T1000 (cell line): ENCODE results near the gene CBX2.

Experiments
- DNase-seq: peaks from one replicate; lab custom pipeline; 2025; ENCODE audit warnings: mixed read lengths; lab: John Stamatoyannopoulos, UW

The CBX2 gene

GRCh38 chr17:79812353-79813258 lies 34.7 kb downstream of the CBX2 start:
- no peak for DNase-seq

- DNase-seq = no peak
These were observed 35.6 kb downstream of the CBX2 start for GRCh38 chr17:79813297-79814126.

- no peak for DNase-seq
These were observed 36.4 kb downstream of the CBX2 start for GRCh38 chr17:79814127-79814973.

- DNase-seq = no peak
These were observed 37.3 kb downstream of the CBX2 start for GRCh38 chr17:79814974-79815835.

GRCh38 chr17:79815836-79816461 lies 38.0 kb downstream of the CBX2 start:
- no peak for DNase-seq

GRCh38 chr17:79818026-79818758 lies 40.2 kb downstream of the CBX2 start:
- no peak for DNase-seq

GRCh38 chr17:79819085-79819484 lies 41.1 kb downstream of the CBX2 start:
- no peak for DNase-seq

GRCh38 chr17:79819534-79820276 lies 41.8 kb downstream of the CBX2 start:
- no peak for DNase-seq

- no peak for DNase-seq
These were observed 43.0 kb downstream of the CBX2 start for GRCh38 chr17:79820959-79821330.

GRCh38 chr17:79821331-79822095 lies 43.6 kb downstream of the CBX2 start:
- DNase-seq = no peak

- DNase-seq = no peak
These were observed 44.7 kb downstream of the CBX2 start for GRCh38 chr17:79822583-79823124.

GRCh38 chr17:79824234-79824633 lies 46.3 kb downstream of the CBX2 start:
- no peak for DNase-seq

GRCh38 chr17:79824893-79825579 lies 47.1 kb downstream of the CBX2 start:
- DNase-seq = no peak

- no peak for DNase-seq
These were observed 47.6 kb downstream of the CBX2 start for GRCh38 chr17:79825580-79825921.

GRCh38 chr17:79826204-79826680 lies 48.3 kb downstream of the CBX2 start:
- DNase-seq = no peak

GRCh38 chr17:79826841-79827578 lies 49.1 kb downstream of the CBX2 start:
- no peak for DNase-seq

- no peak for DNase-seq
These were observed 51.1 kb downstream of the CBX2 start for GRCh38 chr17:79829004-79829403.
